Brain pericyte (primary cell): ENCODE measurements around the gene ACTL6B.

Experiments used
- DNase-seq: peaks from one replicate; pipeline ENCODE4 v3.0.0-alpha.2; 2012; ENCODE audit warnings: low read depth, low spot score

The ACTL6B gene

DNA sequence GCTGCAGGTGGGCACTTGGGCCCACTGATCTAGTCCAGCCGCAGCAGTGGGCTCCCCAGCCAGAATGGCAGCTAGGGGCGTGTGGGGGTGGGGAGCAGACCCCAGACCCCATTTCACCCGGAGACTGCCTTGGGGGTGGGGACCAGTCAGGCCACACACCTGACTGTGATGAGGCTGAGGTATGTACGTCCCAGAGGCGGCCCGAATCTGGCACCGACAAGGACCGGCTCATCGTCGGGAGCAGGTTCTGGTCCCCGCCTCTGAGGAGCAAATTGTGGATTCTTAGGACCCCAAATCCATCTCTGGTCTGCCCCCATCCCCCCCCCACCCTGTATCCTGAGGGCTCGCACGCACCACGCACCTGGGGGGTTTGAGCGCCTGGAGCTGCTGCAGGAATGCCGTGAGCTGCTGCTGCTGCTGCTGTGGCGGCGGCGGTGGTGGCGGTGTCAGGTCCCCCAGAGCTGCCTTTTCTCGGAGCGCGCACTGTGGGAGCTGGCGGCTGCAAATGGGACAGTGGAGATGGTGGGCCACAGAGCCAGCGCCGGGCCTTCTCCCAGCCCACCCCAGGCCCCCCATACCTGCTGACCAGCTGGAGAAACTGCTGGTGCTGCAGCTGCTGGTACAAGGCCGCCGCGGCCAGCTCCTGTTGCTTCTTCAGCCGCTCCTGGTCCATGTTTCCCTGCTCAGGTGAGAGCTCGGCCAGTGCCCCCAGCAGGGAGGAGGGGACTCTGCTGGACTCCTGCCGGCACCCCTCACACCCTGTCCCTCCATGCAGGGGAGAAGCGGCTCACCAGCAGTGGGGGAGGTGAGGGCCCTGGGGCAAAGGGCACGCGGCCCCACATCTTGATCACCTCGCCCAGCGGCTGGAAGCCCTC lies 27.6 kb upstream of the ACTL6B start:
- no peak for DNase-seq

DNA sequence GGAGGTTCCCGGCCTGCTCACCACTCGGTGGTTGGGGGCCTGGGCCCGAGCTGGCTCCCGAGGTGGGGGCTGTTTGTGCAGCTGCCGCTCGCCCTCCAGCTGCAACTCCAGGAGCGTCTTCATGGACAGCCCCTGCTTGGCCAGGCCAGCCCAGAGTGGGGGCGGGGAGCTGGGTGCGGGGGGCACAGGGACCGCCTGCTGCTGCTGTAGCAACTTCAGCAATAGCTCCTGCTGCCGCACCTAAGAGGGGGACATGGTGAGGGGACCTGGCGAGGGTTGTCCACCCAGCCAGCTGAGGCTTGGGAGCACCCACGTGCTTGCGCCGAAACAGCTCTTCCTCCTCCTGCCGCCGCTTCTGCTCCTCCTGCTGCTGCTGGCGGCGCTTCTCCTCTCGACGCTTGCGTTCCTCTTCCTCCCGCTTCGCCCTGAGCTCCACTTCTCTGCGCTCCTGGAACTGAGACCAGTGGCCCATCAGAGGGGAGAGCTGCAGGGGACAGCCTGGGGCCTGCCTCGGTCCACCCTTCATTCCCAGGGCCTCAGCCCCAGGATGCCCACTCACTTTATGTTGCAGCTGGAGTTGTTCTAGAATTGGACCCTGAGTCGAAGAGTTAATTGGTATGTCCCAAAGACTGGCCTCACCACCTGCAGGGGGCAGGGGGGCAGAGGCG lies 26.9 kb upstream of the ACTL6B start:
- no peak for DNase-seq

DNA sequence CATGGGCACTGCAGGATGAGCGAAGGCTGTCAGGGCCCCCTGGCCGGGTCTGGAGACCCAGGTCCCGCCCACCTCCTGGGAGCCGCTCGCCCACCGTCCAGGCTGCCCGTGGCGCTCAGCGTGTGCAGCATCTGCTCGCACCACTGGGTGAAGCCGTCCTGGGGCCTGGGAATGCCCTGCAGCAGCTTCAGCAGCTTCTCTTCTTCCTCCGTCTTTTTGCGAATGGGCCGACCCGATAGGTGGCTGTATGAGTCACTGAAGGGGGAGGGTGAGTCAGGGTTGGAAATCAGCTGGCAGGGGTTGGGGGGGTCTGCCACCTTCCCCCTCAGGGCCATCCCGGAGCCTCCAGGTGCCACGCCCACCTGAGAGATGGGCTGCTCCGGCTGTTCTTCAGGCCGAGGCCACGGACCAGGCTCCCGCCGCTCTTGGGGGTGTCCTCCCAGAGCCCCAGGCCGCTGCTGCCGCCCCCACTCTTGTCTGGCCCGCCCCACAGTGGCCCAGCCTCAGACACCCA lies 26.0 kb upstream of the ACTL6B start:
- DNase-seq: no peak

DNA sequence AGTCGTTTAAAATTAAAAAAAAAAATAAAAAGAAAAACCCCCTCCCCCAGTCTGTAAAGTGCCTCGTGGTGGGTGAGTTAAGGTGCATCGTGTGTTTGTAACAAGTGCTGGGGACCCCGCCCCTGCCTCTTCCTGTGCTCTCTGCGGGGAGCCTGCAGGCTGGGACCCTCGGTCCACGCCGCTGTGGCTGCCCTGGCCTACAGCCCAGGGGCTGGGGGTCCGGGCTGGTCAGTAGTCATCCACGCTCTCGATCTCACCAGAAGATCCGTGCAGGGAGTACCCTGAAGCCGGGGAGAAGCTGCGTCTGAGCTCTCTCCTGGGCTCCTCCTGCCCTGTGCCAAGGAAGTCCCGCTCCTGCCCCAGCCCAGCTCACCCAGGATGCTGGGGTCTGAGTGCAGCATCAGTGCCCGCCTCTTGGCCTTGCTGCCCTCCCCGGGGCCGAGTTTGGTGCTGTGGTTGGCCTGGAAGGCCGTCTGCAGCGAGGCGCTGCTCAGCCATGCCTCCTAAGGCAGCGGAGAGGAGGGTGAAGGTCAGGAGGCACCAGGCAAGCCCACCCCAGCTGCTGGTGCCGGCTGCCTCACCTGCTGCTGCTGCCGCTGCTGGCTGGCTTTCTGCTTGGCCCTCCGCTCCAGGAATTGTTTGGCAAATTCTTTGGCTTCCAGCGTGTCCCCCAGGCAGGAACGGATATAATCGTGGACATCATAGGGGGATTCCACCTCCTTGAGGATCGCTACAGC lies 25.4 kb upstream of the ACTL6B start:
- no peak for DNase-seq

DNA sequence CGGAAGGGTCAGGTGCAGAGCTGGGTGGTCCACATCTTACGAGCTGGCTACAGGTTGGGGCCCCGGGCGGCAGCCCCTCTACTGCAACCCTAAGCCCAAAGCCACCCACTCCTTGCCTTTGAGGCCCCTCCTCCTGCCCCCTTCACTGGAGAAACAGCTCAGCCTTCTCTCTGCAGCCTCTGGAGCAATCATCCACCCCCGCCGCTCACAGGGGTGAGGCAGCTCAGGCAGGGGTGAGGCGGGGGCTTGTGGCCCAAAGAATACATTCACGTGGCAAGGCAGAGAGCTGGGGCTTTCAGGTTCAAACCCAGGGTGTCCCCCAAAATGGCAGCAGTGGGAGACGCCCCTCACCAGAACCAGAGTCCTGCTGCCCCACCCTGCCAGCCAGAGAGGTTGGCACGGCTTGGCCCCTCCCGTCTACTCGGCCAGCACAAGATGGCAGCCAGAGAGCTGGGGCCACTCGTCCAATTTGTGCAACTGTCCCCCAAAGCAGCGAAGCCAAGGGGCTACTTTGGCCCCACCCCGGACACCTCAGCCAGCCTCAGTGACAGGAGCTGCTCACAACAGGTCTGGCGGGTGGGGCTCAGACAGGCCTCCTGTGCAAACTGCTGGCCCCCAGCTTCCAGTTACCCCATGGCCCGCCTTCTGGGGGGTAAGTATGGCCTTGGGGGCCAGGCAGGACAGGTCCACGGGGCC lies 24.5 kb upstream of the ACTL6B start:
- no peak for DNase-seq

DNA sequence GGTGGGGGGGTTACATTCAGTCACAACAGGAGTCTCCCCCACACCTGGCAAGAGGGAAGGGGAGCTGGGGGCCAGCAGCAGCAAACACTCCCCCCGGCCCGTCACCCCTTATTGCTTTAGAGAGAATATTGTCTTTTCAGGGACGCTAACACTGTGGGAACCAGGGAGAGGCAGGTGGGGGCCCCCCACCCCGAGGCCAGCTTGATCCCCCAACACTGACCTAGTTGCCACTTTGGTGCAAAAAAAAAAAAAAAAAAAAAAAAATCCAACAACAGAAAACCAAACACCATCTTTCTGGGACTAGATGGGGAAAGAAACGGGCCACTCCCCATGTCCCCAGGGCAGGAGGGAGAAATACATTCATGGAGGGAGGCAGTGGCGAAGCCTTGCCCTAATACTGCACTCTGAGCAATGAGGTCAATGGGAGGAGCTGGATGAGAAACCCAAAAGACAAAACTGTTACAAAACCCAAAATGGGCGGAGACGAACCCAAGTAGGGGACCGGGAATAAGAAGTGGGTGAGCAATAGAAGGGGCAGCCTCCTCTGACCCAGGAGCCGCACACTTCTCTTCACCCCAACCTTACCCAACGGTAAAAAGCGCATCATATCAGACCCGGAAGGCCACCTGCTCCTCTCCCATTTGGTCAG lies 23.8 kb upstream of the ACTL6B start:
- no peak for DNase-seq

DNA sequence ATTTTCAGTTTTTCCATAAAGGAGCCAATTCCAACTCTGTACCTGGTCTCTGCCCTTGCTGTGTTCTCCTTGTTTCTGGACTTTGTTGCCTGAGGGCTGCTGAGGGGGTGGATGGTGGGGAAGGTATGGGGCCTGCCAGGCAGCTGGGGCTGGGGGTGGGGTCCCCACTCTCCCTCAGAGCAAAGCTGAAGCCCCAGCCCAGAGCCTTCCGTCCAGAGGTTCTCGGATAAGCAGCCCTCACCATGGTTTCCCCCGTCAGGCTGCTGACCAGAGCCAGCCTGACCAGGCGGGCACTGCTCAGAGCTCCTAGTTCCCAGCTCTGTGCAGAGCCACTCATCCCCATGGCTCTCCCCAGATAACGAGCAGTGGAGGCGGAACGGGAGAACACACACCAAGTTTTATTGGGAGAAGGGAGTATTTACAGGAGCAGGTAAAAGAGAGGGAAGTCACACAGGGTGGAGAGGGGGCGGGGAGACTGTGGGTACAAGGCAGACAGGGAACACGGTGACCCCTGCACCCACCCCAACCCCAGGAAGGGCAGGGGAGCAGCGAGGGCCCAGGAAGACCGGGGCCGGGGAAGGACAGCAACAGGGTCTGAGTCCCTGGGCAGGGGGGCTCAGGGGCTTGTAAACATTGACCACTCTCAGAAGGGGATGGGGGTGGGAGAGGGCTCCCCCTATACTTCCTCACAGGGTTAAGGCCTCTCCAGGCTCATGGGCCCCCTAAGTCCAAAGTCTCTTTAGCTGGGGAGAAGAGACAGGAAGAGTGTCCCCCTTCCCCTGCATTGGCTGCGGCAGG lies 23.1 kb upstream of the ACTL6B start:
- no peak for DNase-seq

DNA sequence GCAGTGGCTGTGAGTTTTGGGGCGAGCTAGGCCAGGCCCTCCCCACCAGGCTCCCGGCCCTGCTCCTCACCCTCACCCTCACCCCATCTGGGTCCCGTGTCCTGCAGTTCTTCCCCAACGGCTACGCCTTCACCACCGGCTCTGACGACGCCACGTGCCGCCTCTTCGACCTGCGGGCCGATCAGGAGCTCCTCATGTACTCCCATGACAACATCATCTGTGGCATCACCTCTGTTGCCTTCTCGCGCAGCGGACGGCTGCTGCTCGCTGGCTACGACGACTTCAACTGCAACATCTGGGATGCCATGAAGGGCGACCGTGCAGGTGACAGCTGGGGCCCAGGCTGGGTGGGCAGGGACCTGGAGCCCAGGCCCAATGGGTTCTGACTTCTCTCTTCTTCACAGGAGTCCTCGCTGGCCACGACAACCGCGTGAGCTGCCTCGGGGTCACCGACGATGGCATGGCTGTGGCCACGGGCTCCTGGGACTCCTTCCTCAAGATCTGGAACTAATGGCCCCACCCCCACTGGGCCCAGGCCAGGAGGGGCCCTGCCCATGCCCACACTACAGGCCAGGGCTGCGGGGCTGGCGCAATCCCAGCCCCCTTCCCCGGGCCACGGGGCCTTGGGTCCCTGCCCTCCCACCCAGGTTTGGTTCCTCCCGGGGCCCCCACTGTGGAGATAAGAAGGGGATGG lies 22.2 kb upstream of the ACTL6B start:
- no peak for DNase-seq

DNA sequence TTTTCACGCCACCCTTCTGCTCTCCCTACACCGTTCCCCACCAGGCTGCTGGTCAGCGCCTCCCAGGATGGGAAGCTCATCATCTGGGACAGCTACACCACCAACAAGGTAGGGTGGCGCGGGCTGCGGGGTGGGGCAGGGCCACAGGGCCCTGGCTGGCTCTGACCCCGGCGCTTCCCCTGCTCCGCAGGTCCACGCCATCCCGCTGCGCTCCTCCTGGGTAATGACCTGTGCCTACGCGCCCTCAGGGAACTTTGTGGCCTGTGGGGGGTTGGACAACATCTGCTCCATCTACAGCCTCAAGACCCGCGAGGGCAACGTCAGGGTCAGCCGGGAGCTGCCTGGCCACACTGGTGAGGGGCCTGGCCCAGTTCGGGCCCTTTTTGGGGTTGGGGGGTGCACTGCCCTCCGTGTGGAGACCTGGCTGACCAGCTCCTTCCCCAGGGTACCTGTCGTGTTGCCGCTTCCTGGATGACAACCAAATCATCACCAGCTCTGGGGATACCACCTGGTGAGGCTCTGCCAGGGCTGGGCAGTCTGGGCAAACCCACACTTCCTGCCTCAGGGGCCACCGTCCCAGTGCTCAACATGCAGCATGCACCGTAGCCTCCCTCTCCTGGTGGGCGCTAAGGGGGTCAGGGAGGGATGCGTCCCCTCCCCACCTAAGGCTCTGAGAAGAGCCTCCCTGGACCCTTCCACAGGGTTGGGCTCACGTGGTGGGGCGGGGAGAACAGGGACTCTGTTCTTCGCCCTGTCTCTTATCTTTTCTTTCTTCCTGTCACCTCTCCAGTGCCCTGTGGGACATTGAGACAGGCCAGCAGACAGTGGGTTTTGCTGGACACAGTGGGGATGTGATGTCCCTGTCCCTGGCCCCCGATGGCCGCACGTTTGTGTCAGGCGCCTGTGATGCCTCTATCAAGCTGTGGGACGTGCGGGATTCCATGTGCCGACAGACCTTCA lies 21.3 kb upstream of the ACTL6B start:
- no peak for DNase-seq

DNA sequence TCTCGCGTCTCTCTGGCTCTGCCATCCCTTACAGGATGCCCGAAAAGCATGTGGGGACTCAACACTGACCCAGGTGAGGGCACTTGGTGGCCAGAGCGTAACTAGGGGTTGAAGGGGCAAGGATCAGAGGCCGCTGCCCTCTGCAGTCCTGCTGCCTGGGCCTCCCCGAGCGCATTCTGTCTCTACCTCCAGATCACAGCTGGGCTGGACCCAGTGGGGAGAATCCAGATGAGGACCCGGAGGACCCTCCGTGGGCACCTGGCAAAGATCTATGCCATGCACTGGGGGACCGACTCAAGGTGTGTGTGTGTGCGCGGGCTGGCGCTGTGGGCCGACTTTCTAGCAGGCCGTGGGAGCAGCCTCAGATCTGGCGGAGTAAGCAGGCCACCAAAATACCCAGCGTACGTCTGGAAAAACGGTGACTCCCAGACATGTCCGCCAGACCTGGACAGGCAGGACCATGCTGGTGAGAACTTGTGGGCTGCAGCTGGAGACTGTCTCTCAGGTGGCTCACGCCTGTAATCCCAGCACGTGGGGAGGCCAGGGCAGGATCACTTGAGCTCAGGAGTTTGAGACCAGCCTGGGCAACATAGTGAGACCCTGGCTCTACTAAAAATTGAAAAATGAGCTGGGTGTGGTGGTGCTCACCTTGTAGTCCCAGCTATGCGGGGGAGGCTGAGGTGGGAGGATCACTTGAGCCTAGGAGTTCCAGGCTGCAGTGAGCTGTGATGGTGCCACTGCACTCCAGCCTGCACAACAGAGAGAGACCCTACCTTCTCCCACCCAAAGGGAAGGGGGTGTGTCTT lies 20.5 kb upstream of the ACTL6B start:
- DNase-seq: no peak

DNA sequence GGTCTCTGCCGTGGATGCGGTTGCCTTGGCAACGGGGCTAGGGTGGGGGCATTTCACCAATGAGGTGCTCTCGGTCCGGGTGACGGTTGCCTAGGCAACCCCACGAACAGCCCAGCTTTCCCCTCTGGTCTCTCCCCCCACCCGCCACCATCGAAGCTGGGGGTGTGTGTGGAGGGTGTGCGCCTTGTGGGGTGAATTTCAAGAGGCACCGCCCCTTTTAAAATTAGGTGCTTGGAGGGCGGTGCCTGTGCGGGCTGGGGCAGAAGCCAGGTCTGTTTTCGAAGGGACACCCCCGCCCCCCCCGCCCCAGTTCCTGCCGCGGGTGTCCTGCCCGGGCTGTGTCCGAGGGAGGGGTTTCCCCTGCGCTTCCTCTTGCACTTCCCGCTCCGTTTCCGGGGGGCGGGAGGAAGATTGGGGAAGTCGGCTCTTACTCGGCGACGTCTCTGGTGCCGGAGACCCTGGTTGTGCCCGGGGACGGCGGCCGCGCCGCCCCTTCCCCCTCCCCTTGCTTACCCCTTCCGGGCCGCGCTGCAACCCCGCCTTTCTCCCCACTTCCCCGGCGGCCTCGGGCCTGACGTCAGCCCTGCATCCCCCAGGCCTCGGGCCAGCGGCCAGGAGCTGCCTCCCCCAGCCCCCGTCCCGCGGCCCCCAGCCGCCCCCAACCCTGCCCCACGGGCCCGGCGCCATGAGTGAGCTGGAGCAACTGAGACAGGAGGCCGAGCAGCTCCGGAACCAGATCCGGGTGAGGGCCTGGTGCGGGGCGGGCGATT lies 19.5 kb upstream of the ACTL6B start:
- no peak for DNase-seq

DNA sequence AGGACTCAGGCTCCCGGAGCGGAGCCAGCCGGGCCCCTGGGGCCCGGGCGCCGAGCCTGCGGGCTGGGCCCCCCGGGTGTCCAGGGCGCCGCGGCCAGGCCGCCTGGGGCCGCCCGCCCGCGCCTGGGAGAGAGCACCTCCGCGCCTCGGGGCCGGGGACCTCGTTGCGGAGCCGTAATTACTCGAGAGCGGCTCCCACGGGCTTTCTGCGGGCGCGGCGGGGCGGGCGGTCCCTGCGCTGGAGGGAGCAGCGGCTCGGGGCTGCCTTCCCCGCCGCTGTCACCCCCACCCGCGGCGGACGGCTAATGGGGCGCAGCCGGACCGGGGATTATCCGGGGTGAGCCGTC lies 18.8 kb upstream of the ACTL6B start:
- no peak for DNase-seq

DNA sequence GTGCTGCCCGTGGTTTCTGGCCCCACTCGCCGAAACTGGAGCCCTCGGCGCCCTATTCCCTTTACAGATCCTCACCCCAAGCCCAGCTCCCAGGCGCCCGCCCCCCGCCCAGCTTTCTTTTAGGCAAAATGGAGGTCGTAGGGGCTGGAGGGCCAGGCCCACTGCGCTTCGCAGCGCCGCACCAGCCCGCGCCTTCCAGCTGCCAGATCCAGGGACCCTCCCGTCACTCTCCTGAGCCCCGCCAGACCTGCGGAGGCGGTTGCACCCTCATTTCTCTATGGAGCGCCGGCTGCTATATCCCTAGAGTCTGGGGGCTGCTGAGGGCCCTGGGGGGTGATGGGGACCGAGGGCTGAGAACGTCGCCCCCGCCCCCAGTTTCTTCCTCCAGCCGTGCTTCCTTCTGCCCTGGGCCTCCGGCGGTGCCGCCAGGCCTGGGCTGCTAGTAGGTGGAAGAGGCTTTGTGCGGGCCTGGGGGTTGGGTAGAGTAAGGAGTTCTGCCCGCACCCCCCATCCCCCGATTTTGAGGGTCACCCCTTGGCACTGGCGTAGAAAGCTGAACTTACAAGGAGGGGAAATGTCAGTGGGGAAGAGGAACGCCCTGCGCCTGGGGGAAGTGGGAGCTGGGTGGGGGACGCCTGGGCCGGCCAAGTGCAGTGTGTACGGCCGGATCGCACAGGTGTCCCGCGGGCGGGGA lies 18.3 kb upstream of the ACTL6B start:
- DNase-seq: no peak

DNA sequence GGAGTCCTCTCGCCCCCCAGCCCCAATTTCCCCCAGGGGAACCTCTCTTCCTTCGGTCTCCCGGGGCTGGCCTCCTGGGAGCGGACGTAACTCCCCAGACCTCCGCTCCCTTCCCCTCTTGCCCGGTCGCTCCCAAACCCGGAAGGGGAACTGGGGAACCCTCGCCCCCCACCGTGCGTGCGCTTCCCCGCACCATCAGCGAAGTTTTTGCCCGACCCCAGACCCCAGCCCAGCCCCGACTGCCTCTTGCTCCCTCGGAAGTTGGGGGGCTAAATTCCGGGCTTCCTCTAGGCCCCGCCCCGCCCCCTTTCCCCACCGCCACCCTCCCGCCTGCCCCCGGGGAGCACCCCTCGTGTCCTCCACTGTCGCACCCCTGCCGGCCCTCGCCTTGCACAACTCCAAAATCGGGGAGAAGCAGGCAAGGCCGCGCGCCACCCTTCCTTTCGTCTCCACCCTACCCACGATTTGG lies 17.7 kb upstream of the ACTL6B start:
- no peak for DNase-seq

DNA sequence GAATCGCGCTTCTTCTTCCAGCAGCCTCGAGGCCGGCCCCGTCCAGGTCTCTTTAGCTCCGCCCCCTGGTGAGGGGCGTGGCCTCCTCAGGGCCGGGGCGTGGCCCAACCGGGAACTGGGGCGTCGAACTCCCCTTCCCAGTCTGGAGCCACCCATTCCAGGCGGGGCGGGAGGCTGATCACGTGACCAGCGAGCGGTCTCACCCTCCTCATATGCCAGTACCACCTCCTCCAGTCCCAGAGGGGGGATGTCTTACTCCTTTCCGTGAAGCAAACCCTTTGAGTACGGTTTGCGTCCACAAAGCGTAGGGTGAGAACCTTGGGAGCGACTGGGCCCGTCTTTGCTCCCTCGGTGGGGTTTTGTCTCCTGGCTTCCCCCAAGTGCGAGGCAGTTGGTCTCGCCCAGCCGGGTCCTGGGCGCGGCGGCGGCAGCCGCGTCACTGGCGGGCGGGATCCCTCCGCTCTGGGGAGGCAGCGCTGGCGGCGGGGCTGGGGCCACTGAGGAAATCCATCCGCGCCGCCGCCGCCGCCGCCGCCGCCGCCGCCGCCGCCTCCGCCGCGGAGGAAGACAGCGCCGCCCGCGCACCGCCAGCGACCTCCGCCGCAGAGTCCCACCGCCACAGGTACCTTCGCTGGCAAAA lies 17.2 kb upstream of the ACTL6B start, which contains the start of gene GNB2:
Gene GNB2, plus strand, starts transcription at position 439 of the 640 bp plus-strand sequence. CDS start 2,526 bp downstream, outside the sequence.
- DNase-seq: peak; percentile 99
